Cardiac muscle cell (in vitro differentiated cells and primary cell): Measurements from ENCODE around the gene DACH1. TPM values are rescaled to one million over a fixed set of nuclear protein-coding genes. Genes with fewer than 3 reads are reported as not detected.

ENCODE experiments used
- DNase-seq, 2 donors: peaks; one replicate each; pipeline versions ENCODE4 v3.0.0 to v3.0.0-alpha.2; 2010 to 2017; ENCODE audit warnings: low read depth in 1 of 2, low spot score in 1 of 2
- H3K27ac ChIP-seq: fragments of 200-600 bp; sonication (generic); 2 replicates; pipeline ENCODE4 v1.5.1; 2016
- H3K27me3 ChIP-seq: fragments of 200-600 bp; sonication (generic); 2 replicates; pipeline ENCODE4 v1.6.0; 2016; ENCODE audit warnings: control low read depth
- H3K36me3 ChIP-seq: fragments of 200-600 bp; sonication (generic); 2 replicates; pipeline ENCODE4 v1.5.1; 2016; ENCODE audit warnings: control low read depth
- H3K4me1 ChIP-seq: fragments of 200-600 bp; sonication (generic); 2 replicates; pipeline ENCODE4 v1.8.1; 2017; ENCODE audit warnings: low read depth, mild to moderate bottlenecking, mixed run types
- H3K4me3 ChIP-seq: fragments of 200-600 bp; sonication (generic); 2 replicates; pipeline ENCODE4 v1.5.1; 2016; ENCODE audit warnings: mild to moderate bottlenecking
- H3K9me3 ChIP-seq: fragments of 200-600 bp; sonication (generic); 2 replicates; pipeline ENCODE4 v1.5.1; 2017; ENCODE audit warnings: low read depth, mild to moderate bottlenecking, control low read depth
- polyA plus RNA-seq: library from polyadenylated mRNA; unstranded; fragments of >200 nt; fragmentation: Nextera tagmentation; extraction: Ambion mirVana; gene quantifications from 2 replicates; pipeline ENCODE4 v1.2.1, GENCODE V29; 2016
- total RNA-seq: library from RNA; depleted of rRNA; stranded (reverse); fragments of >200 nt; gene quantifications from 2 replicates; pipeline ENCODE4 v1.2.3, GENCODE V29; 2016
- TF ChIP-seq, protein P1 (sequence below): IDR thresholded peaks from 2 replicates; pipeline ENCODE4 v1.5.1; 2012; ENCODE audit warnings: low read depth, mild to moderate bottlenecking, low read length

The DACH1 gene
- total and polyA plus RNA-seq, 2 experiments from 2014 or later = 3.5 to 3.7 TPM

DNA sequence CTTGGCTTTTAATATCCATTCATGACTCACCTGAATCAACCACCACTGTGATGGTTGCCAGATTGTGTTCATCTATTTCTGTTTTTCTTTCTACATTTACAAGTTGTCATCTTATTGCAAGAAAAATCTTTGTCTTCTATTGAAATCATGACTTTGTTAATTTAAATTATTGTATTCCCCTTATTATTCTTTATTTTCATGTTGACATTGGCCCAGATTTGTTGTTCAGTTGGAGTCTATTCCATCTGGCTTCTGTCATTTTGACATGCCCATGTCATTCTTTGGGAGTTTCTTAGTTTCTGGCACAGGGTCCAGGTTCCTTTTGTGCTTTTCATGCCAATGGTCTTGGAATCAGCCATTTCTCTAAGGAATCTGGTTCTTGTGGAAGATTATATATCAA is 19.9 kb upstream of the DACH1 start:
- Histone ChIP-seq H3K27me3 (no peaks in the 10 kb centered on the region), H3K4me3 (no peak overlapping the region), H3K4me1 (no peaks in the 10 kb centered on the region), H3K36me3 (no peaks in the 10 kb centered on the region), H3K27ac (no peak overlapping the region), H3K9me3 (no peaks in the 10 kb centered on the region)
- DNase-seq = no peak
- TF ChIP-seq, protein P1, sequence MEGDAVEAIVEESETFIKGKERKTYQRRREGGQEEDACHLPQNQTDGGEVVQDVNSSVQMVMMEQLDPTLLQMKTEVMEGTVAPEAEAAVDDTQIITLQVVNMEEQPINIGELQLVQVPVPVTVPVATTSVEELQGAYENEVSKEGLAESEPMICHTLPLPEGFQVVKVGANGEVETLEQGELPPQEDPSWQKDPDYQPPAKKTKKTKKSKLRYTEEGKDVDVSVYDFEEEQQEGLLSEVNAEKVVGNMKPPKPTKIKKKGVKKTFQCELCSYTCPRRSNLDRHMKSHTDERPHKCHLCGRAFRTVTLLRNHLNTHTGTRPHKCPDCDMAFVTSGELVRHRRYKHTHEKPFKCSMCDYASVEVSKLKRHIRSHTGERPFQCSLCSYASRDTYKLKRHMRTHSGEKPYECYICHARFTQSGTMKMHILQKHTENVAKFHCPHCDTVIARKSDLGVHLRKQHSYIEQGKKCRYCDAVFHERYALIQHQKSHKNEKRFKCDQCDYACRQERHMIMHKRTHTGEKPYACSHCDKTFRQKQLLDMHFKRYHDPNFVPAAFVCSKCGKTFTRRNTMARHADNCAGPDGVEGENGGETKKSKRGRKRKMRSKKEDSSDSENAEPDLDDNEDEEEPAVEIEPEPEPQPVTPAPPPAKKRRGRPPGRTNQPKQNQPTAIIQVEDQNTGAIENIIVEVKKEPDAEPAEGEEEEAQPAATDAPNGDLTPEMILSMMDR = no peak

GRCh38 chr13:71882120-71882519 is 15.1 kb upstream of the DACH1 start:
- Histone ChIP-seq H3K27ac (no peak overlapping the region), H3K4me1 (peaks cover 5% of the 10 kb centered on the region), H3K27me3 (no peaks in the 10 kb centered on the region), H3K4me3 (no peak overlapping the region), H3K36me3 (no peaks in the 10 kb centered on the region), H3K9me3 (no peaks in the 10 kb centered on the region)
- TF ChIP-seq, protein P1 = no peak
- no peak for DNase-seq

DNA sequence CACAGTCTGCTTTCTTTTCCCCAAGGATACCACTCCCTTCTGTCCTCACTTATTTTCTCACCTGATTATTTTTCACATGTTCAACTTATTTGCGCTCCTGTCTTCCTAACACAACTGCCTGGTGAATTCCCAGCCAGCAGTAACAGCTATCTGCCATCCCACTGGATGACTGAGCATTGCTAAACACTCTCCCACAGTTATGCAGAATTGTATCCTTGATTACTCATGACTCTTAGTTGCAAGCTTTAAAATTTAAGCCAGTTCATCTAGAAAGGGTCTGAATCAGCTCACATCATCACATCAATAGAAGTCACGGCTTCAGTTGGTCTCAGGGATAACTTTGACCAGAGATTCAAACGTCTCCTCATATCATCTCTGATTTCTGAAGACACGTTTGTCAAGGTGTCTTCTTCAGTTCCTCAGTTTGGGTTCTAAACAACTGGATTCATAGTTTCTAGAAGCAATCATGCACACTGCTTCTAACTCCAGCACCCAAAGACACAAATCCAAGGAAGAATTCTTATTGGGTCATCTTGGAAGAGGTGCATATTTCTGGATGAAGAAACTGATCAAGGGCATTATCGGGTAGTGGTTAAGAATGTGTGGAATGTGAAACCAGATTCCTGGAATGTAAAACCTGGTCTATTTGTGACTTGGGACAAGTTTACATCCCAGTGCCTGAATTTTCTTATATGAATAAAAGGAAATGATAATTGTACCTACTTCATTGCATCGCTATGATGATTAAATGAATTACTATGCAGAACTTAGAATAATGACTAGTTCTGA is 13.9 kb upstream of the DACH1 start:
- peak in 1 of 2 donors; percentile 35 for DNase-seq
- Histone ChIP-seq H3K27ac (no peak overlapping the region), H3K27me3 (no peaks in the 10 kb centered on the region), H3K4me1 (peaks cover 5% of the 10 kb centered on the region), H3K4me3 (no peak overlapping the region), H3K9me3 (no peaks in the 10 kb centered on the region), H3K36me3 (no peaks in the 10 kb centered on the region)
- TF ChIP-seq, protein P1 = no peak

DNA sequence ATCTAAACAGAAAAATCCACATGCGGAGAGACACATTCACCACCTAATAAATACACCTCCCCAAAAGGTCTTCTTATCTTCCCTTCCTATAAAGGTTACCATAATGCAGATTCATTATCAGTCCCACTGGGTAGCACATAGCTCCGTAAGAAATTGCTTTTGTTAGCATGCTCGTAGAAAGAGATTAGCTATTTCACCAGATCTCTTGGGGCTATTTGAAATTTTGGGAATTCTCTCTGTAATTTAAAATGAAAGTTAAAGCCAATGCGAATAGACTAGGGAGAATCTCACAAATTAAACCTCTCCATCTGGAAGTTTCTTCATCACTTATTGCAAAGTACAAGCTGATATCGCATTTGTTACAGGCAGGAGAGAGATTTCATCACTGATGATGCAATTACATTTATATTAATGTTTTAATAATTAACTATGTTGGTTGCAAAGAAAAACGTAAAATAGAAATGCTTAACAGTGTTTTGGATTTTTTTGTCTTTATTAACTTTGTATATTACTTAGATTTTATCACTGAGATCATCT is 12.9 kb upstream of the DACH1 start:
- H3K4me3 ChIP-seq = no peak overlapping the region
- peaks cover 5% of the 10 kb centered on the region for H3K4me1 ChIP-seq
- H3K27me3 ChIP-seq = no peaks in the 10 kb centered on the region
- no peak overlapping the region for H3K27ac ChIP-seq
- H3K9me3 ChIP-seq = no peaks in the 10 kb centered on the region
- TF ChIP-seq, protein P1 = no peak
- DNase-seq = no peak
- H3K36me3 ChIP-seq = no peaks in the 10 kb centered on the region

DNA sequence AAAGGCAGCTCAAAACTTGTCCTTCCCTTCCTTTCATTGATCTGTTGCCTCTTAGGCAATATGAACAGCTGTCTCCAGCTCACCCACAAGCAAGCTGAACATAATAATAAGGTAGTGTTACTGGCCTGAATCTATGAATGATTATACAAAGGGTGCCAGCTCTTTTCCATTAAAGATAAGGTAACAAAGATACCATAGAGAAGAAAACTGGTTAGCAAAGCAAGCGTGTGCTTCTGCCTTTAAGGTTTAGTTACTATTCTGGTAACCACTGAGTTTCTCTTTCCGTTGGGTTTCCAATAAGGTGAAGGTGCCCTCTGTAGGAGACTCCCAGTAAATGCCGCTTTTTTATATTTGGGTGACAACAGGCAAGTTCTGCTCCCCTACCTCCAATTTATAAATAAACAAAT is 12.1 kb upstream of the DACH1 start:
- TF ChIP-seq, protein P1 = peak; percentile 67
- H3K27ac ChIP-seq = no peak overlapping the region
- peaks cover 5% of the 10 kb centered on the region for H3K4me1 ChIP-seq
- no peaks in the 10 kb centered on the region for H3K27me3 ChIP-seq
- no peaks in the 10 kb centered on the region for H3K36me3 ChIP-seq
- DNase-seq = peak; percentile 59 to 63
- no peak overlapping the region for H3K4me3 ChIP-seq
- no peaks in the 10 kb centered on the region for H3K9me3 ChIP-seq
